ENCODE measurements around the gene USP47.

GRCh38 chr11:11895672-11896071 is 53.9 kb downstream of the USP47 start:
- TF ChIP-seq EZH2phosphoT487 (IDR thresholded peaks at IDR 0.05; ENCODE audit: insufficient read depth, low read depth): no peak
- no peak for TF ChIP-seq EZH2 (IDR thresholded peaks at IDR 0.05; ENCODE audit: insufficient read depth, poor library complexity, severe bottlenecking)

Measured in GM23248 (cell line).